ENCODE data around the gene SGSM1.
A peak's percentile ranks its signal among the peaks of the same experiment; 100 is the strongest.

Gene SGSM1

GRCh38 chr22:24951942-24952836, 146.2 kb downstream of the SGSM1 start, which contains the start of gene KIAA1671 (continued):
- TF ChIP-seq ZNF785 (tag by site-specific recombination; IDR thresholded peaks at IDR 0.05), result 0 out of 2 replicates have a peak, but pooled peaks have one; percentile 53
- peak; percentile 22; the same call in 1 of the 2 replicates for TF ChIP-seq ZIC2 (tag by site-specific recombination; IDR thresholded peaks at IDR 0.05)
- TF ChIP-seq, protein P1, sequence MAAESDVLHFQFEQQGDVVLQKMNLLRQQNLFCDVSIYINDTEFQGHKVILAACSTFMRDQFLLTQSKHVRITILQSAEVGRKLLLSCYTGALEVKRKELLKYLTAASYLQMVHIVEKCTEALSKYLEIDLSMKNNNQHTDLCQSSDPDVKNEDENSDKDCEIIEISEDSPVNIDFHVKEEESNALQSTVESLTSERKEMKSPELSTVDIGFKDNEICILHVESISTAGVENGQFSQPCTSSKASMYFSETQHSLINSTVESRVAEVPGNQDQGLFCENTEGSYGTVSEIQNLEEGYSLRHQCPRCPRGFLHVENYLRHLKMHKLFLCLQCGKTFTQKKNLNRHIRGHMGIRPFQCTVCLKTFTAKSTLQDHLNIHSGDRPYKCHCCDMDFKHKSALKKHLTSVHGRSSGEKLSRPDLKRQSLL (tag by site-specific recombination; IDR thresholded peaks at IDR 0.05), result no peak
- no peak for TF ChIP-seq ZNF302 (tag by site-specific recombination; IDR thresholded peaks at IDR 0.05; ENCODE audit: low read depth)
- peak; percentile 72 for TF ChIP-seq PATZ1 (tag by site-specific recombination; IDR thresholded peaks at IDR 0.05)
- TF ChIP-seq BCL11A (tag by site-specific recombination; IDR thresholded peaks at IDR 0.05; ENCODE audit: low read depth), result peak; percentile 97
- peak; percentile 99 for TF ChIP-seq BCL11B (tag by site-specific recombination; IDR thresholded peaks at IDR 0.05; ENCODE audit: low read depth)
- TF ChIP-seq ZNF335 (tag by site-specific recombination; conservative IDR thresholded peaks at IDR 0.05), result peak; percentile 98
- no peak for TF ChIP-seq ZNF670 (tag by site-specific recombination; IDR thresholded peaks at IDR 0.05; ENCODE audit: low read depth)
- TF ChIP-seq PBX3 (CRISPR knock-in tag; IDR thresholded peaks at IDR 0.05), result peak; percentile 88; the same call in 1 of the 2 replicates
- no peak for TF ChIP-seq ZBTB20 (tag by site-specific recombination; IDR thresholded peaks at IDR 0.05)
- TF ChIP-seq ZBTB10 (tag by site-specific recombination; IDR thresholded peaks at IDR 0.05), result peak; percentile 78
- TF ChIP-seq KLF10 (tag by site-specific recombination; IDR thresholded peaks at IDR 0.05), result peak; percentile 72
- TF ChIP-seq GFI1B (tag by site-specific recombination; IDR thresholded peaks at IDR 0.05), result no peak
- TF ChIP-seq, protein P2, sequence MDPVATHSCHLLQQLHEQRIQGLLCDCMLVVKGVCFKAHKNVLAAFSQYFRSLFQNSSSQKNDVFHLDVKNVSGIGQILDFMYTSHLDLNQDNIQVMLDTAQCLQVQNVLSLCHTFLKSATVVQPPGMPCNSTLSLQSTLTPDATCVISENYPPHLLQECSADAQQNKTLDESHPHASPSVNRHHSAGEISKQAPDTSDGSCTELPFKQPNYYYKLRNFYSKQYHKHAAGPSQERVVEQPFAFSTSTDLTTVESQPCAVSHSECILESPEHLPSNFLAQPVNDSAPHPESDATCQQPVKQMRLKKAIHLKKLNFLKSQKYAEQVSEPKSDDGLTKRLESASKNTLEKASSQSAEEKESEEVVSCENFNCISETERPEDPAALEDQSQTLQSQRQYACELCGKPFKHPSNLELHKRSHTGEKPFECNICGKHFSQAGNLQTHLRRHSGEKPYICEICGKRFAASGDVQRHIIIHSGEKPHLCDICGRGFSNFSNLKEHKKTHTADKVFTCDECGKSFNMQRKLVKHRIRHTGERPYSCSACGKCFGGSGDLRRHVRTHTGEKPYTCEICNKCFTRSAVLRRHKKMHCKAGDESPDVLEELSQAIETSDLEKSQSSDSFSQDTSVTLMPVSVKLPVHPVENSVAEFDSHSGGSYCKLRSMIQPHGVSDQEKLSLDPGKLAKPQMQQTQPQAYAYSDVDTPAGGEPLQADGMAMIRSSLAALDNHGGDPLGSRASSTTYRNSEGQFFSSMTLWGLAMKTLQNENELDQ (tag by site-specific recombination; IDR thresholded peaks at IDR 0.05; ENCODE audit: low read depth), result no peak
- TF ChIP-seq ZEB2 (tag by site-specific recombination; IDR thresholded peaks at IDR 0.05), result peak; percentile 24; the same call in 1 of the 2 replicates
- TF ChIP-seq ELK4 (IDR thresholded peaks at IDR 0.05; ENCODE audit: borderline replicate concordance, low read depth, low read length), result no peak
- peak; percentile 52 for TF ChIP-seq ZBTB26 (tag by site-specific recombination; optimal IDR thresholded peaks at IDR 0.05)
- TF ChIP-seq ZNF658 (tag by site-specific recombination; IDR thresholded peaks at IDR 0.05), result no peak
- TF ChIP-seq ZNF580 (tag by site-specific recombination; IDR thresholded peaks at IDR 0.05), result peak; percentile 55
- 0 out of 2 replicates have a peak, but pooled peaks have one; percentile 29 for TF ChIP-seq ZNF600 (tag by site-specific recombination; IDR thresholded peaks at IDR 0.05)
- TF ChIP-seq SP3 (tag by site-specific recombination; IDR thresholded peaks at IDR 0.05), result no peak
- TF ChIP-seq HIC1 (tag by site-specific recombination; IDR thresholded peaks at IDR 0.05), result peak; percentile 51; the same call in 1 of the 2 replicates
